HEK293 (cell line): ENCODE results near the gene PTPRG.

ENCODE experiments used
- CTCF ChIA-PET: fragments of 350-600 bp; formaldehyde crosslinking; extraction: SDS; loops from one replicate; lab custom pipeline; 2021; ENCODE audit warnings: antibody characterized with exemption; lab: Yijun Ruan, JAX
- POLR2A ChIA-PET: fragments of 300-600 bp; formaldehyde crosslinking; extraction: SDS; loops from one replicate; lab custom pipeline; 2020; ENCODE audit warnings: antibody characterized with exemption, inconsistent platforms; lab: Yijun Ruan, JAX
- H3K27ac ChIP-seq: fragments of 200-500 bp; sonication (Bioruptor generic); 2 replicates; pipeline ENCODE4 v1.5.1; 2014; ENCODE audit warnings: low read depth, low read length, control low read depth, inconsistent platforms; ENCODE audit errors: extremely low read depth
- H3K36me3 ChIP-seq, 2 experiments: fragments of 200-500 bp in 1 of 2; sonication (Bioruptor generic) in 1 of 2; 1 replicate in 1 of 2; 2 replicates in 1 of 2; pipeline ENCODE4 v1.5.1; 2014 to 2017; ENCODE audit warnings: inconsistent platforms in 2 of 2, low read length in 2 of 2; ENCODE audit not compliant: control insufficient read depth in 2 of 2, insufficient read depth in 1 of 2
- H3K4me1 ChIP-seq: fragments of 200-500 bp; sonication (Bioruptor generic); 2 replicates; pipeline ENCODE4 v1.5.1; 2014; ENCODE audit warnings: mild to moderate bottlenecking, low read length, inconsistent platforms; ENCODE audit not compliant: control insufficient read depth, insufficient read depth
- H3K4me3 ChIP-seq: 2 replicates; pipeline ENCODE4 v1.5.1; 2011; ENCODE audit warnings: low read depth, mild to moderate bottlenecking, control low read depth, low read length, moderate library complexity
- H3K9me3 ChIP-seq: fragments of 200-500 bp; sonication (Bioruptor generic); 2 replicates; pipeline ENCODE4 v1.5.1; 2014; ENCODE audit warnings: low read depth, low read length, inconsistent platforms; ENCODE audit not compliant: control insufficient read depth, insufficient read depth
- HOXA7 ChIP-seq: sonication (generic); formaldehyde crosslinking; IDR thresholded peaks from 2 replicates; pipeline ENCODE4 v1.8.1; 2022; ENCODE audit warnings: missing genetic modification reagents, borderline replicate concordance
- SCRT1 ChIP-seq: fragments of 450-650 bp; formaldehyde crosslinking; IDR thresholded peaks from 2 replicates; pipeline ENCODE4 v1.5.1; 2016; ENCODE audit warnings: missing biosample characterization, missing genetic modification characterization, borderline replicate concordance
- SP3 ChIP-seq: fragments of 450-650 bp; formaldehyde crosslinking; IDR thresholded peaks from 2 replicates; pipeline ENCODE4 v1.5.1; 2016; ENCODE audit warnings: missing biosample characterization, missing genetic modification characterization
- TSHZ1 ChIP-seq: fragments of 450-650 bp; formaldehyde crosslinking; IDR thresholded peaks from 2 replicates; pipeline ENCODE4 v1.5.1; 2016; ENCODE audit warnings: missing biosample characterization, missing genetic modification characterization, borderline replicate concordance
- ZBTB7A ChIP-seq: fragments of 450-650 bp; formaldehyde crosslinking; IDR thresholded peaks from 2 replicates; pipeline ENCODE4 v1.5.1; 2016; ENCODE audit warnings: low read depth, missing biosample characterization, missing genetic modification characterization
- ZNF112 ChIP-seq: fragments of 450-650 bp; formaldehyde crosslinking; IDR thresholded peaks from 2 replicates; pipeline ENCODE4 v1.5.0; 2017; ENCODE audit warnings: missing biosample characterization, missing genetic modification characterization
- ZNF114 ChIP-seq: fragments of 450-650 bp; formaldehyde crosslinking; IDR thresholded peaks from 2 replicates; pipeline ENCODE4 v1.5.0; 2017; ENCODE audit warnings: missing biosample characterization, missing genetic modification characterization
- ZNF121 ChIP-seq: fragments of 450-650 bp; formaldehyde crosslinking; IDR thresholded peaks from 2 replicates; pipeline ENCODE4 v1.5.1; 2016; ENCODE audit warnings: missing biosample characterization, missing genetic modification characterization
- ZNF132 ChIP-seq: fragments of 450-650 bp; formaldehyde crosslinking; IDR thresholded peaks from 2 replicates; pipeline ENCODE4 v1.5.1; 2017; ENCODE audit warnings: missing biosample characterization, missing genetic modification characterization, borderline replicate concordance
- ZNF248 ChIP-seq: fragments of 450-650 bp; formaldehyde crosslinking; IDR thresholded peaks from 2 replicates; pipeline ENCODE4 v1.5.1; 2017; ENCODE audit warnings: missing biosample characterization, missing genetic modification characterization
- ZNF324 ChIP-seq: fragments of 450-650 bp; formaldehyde crosslinking; IDR thresholded peaks from 2 replicates; pipeline ENCODE4 v1.5.1; 2016; ENCODE audit warnings: missing biosample characterization, missing genetic modification characterization
- ZNF423 ChIP-seq: fragments of 450-650 bp; formaldehyde crosslinking; IDR thresholded peaks from 2 replicates; pipeline ENCODE4 v1.5.1; 2016; ENCODE audit warnings: missing biosample characterization, missing genetic modification characterization
- ZNF488 ChIP-seq: fragments of 450-650 bp; formaldehyde crosslinking; IDR thresholded peaks from 2 replicates; pipeline ENCODE4 v1.5.1; 2016; ENCODE audit warnings: missing biosample characterization, missing genetic modification characterization
- ZNF513 ChIP-seq: fragments of 450-650 bp; IDR thresholded peaks from 2 replicates; pipeline ENCODE4 v1.5.1; 2018; ENCODE audit warnings: missing biosample characterization, missing genetic modification characterization
- ZNF558 ChIP-seq: fragments of 450-650 bp; formaldehyde crosslinking; IDR thresholded peaks from 2 replicates; pipeline ENCODE4 v1.5.1; 2016; ENCODE audit warnings: missing biosample characterization, missing genetic modification characterization
- ZNF670 ChIP-seq: fragments of 450-650 bp; formaldehyde crosslinking; IDR thresholded peaks from 2 replicates; pipeline ENCODE4 v1.5.1; 2016; ENCODE audit warnings: missing biosample characterization, missing genetic modification characterization, low read depth
- ZNF777 ChIP-seq: fragments of 450-650 bp; formaldehyde crosslinking; IDR thresholded peaks from 2 replicates; pipeline ENCODE4 v1.5.1; 2017; ENCODE audit warnings: missing biosample characterization, missing genetic modification characterization, borderline replicate concordance
- ZNF792 ChIP-seq: fragments of 450-650 bp; formaldehyde crosslinking; IDR thresholded peaks from 2 replicates; pipeline ENCODE4 v1.5.1; 2016; ENCODE audit warnings: missing biosample characterization, missing genetic modification characterization
- ZNF830 ChIP-seq: fragments of 450-650 bp; IDR thresholded peaks from 2 replicates; pipeline ENCODE4 v1.5.0; 2018; ENCODE audit warnings: missing biosample characterization, missing genetic modification characterization, low read depth, mild to moderate bottlenecking, moderate library complexity
- TF ChIP-seq, protein P1 (sequence below): fragments of 450-650 bp; formaldehyde crosslinking; IDR thresholded peaks from 2 replicates; pipeline ENCODE4 v1.5.1; 2016; ENCODE audit warnings: missing biosample characterization, missing genetic modification characterization
- TF ChIP-seq, protein P2 (sequence below): fragments of 450-650 bp; formaldehyde crosslinking; IDR thresholded peaks from 2 replicates; pipeline ENCODE4 v1.5.1; 2016; ENCODE audit warnings: missing biosample characterization, missing genetic modification characterization
- TF ChIP-seq, protein P3 (sequence below): fragments of 450-650 bp; formaldehyde crosslinking; IDR thresholded peaks from 2 replicates; pipeline ENCODE4 v1.5.1; 2017; ENCODE audit warnings: missing biosample characterization, mild to moderate bottlenecking, missing genetic modification characterization, moderate library complexity
- TF ChIP-seq, protein P4 (sequence below): fragments of 450-650 bp; formaldehyde crosslinking; IDR thresholded peaks from 2 replicates; pipeline ENCODE4 v1.5.1; 2016; ENCODE audit warnings: missing biosample characterization, missing genetic modification characterization

PTPRG gene

DNA sequence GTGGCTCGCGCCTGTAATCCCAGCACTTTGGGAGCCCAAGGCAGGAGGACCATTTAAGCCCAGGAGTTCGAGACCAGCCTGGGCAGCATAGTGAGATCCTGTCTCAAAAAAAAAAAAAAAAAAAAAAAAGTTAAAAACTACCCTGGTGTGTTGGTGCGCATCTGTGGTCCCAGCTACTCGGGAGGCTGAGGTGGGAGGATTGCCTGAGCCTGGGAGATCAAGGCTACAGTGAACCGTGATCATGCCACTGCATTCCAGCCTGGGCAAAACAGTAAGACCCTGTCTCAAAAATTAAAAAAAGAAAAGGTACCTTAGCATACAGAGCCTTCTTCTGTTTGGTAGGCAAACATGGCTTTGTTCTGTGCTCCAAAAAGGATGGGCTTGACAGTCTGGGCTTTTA, 57.5 kb downstream of the PTPRG start:
- no peak overlapping the region for H3K27ac ChIP-seq
- H3K36me3 ChIP-seq, result no peaks in the 10 kb centered on the region
- no peaks in the 10 kb centered on the region for H3K9me3 ChIP-seq
- POLR2A ChIA-PET, result no interaction called here
- no peak overlapping the region for H3K4me3 ChIP-seq
- no peaks in the 10 kb centered on the region for H3K4me1 ChIP-seq
- CTCF ChIA-PET, result no interaction called here
- no peak for TF ChIP-seq ZNF112 (tag by site-specific recombination)
- TF ChIP-seq, protein P1, sequence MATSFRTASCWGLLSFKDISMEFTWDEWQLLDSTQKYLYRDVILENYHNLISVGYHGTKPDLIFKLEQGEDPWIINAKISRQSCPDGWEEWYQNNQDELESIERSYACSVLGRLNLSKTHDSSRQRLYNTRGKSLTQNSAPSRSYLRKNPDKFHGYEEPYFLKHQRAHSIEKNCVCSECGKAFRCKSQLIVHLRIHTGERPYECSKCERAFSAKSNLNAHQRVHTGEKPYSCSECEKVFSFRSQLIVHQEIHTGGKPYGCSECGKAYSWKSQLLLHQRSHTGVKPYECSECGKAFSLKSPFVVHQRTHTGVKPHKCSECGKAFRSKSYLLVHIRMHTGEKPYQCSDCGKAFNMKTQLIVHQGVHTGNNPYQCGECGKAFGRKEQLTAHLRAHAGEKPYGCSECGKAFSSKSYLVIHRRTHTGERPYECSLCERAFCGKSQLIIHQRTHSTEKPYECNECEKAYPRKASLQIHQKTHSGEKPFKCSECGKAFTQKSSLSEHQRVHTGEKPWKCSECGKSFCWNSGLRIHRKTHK (tag by site-specific recombination), result no peak
- no peak for TF ChIP-seq ZNF830 (tag by site-specific recombination)
- peak; percentile 72; the same call in 1 of the 2 replicates for TF ChIP-seq ZNF121 (tag by site-specific recombination)
- TF ChIP-seq ZNF132 (tag by site-specific recombination), result no peak
- no peak for TF ChIP-seq SCRT1 (tag by site-specific recombination)

DNA sequence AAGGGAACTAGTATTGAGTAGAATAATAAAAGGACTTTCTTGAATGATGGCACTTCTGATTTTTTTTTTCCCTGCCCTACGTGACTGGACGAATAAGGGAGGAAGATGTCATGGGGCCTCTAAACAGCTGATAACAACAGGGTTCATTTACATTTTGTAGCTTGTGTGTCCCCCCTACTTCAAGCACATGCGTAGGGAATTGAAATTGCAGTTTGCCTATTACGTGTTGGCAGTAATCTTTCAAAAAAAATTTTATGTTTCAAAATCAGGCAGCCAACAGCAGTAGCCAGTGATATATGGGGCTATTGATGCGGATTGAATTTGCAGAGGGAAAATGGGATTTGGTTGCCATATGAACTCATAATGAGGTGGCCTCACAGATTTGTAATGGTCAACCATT, 58.7 kb downstream of the PTPRG start:
- Histone ChIP-seq H3K9me3 (no peaks in the 10 kb centered on the region), H3K4me1 (no peaks in the 10 kb centered on the region), H3K36me3 (no peaks in the 10 kb centered on the region), H3K27ac (no peak overlapping the region), H3K4me3 (no peak overlapping the region)
- ChIA-PET POLR2A (no interaction called here), CTCF (no interaction called here)
- TF ChIP-seq ZNF423 (tag by site-specific recombination) (no peak), ZNF670 (tag by site-specific recombination) (no peak), SP3 (tag by site-specific recombination) (no peak), ZNF558 (tag by site-specific recombination) (no peak), ZNF114 (no peak), HOXA7 (no peak), TSHZ1 (tag by site-specific recombination) (no peak), ZNF324 (no peak), ZNF488 (tag by site-specific recombination) (no peak), ZBTB7A (tag by site-specific recombination) (no peak), ZNF248 (tag by site-specific recombination) (no peak), ZNF777 (tag by site-specific recombination) (no peak), ZNF513 (tag by site-specific recombination) (no peak), ZNF792 (no peak)
- TF ChIP-seq, protein P2, sequence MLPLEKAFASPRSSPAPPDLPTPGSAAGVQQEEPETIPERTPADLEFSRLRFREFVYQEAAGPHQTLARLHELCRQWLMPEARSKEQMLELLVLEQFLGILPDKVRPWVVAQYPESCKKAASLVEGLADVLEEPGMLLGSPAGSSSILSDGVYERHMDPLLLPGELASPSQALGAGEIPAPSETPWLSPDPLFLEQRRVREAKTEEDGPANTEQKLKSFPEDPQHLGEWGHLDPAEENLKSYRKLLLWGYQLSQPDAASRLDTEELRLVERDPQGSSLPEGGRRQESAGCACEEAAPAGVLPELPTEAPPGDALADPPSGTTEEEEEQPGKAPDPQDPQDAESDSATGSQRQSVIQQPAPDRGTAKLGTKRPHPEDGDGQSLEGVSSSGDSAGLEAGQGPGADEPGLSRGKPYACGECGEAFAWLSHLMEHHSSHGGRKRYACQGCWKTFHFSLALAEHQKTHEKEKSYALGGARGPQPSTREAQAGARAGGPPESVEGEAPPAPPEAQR (tag by site-specific recombination), result no peak
- TF ChIP-seq, protein P3, sequence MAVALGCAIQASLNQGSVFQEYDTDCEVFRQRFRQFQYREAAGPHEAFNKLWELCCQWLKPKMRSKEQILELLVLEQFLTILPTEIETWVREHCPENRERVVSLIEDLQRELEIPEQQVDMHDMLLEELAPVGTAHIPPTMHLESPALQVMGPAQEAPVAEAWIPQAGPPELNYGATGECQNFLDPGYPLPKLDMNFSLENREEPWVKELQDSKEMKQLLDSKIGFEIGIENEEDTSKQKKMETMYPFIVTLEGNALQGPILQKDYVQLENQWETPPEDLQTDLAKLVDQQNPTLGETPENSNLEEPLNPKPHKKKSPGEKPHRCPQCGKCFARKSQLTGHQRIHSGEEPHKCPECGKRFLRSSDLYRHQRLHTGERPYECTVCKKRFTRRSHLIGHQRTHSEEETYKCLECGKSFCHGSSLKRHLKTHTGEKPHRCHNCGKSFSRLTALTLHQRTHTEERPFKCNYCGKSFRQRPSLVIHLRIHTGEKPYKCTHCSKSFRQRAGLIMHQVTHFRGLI (tag by site-specific recombination), result no peak
- TF ChIP-seq, protein P4, sequence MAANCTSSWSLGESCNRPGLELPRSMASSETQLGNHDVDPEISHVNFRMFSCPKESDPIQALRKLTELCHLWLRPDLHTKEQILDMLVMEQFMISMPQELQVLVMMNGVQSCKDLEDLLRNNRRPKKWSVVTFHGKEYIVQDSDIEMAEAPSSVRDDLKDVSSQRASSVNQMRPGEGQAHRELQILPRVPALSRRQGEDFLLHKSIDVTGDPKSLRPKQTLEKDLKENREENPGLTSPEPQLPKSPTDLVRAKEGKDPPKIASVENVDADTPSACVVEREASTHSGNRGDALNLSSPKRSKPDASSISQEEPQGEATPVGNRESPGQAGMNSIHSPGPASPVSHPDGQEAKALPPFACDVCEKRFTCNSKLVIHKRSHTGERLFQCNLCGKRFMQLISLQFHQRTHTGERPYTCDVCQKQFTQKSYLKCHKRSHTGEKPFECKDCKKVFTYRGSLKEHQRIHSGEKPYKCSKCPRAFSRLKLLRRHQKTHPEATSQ (tag by site-specific recombination), result no peak
